IPS-18a (cell line): Measurements from ENCODE around the gene PPP1R12B.
"Not testable (repeated sequence)": the region's sequence is repeated elsewhere in the genome, so short reads cannot be mapped to it uniquely, and the experiment has no call there.

Experiments used
- H3K27ac ChIP-seq: one replicate; pipeline ENCODE4 v1.5.1; 2013; ENCODE audit warnings: low read length
- H3K27me3 ChIP-seq: one replicate; pipeline ENCODE4 v1.6.1; 2013; ENCODE audit warnings: mild to moderate bottlenecking, low read length; ENCODE audit not compliant: control insufficient read depth, insufficient read depth
- H3K36me3 ChIP-seq: one replicate; pipeline ENCODE4 v1.6.1; 2013; ENCODE audit warnings: low read depth, low read length; ENCODE audit not compliant: control insufficient read depth
- H3K4me1 ChIP-seq: one replicate; pipeline ENCODE4 v1.6.1; 2013; ENCODE audit warnings: low read depth, low read length; ENCODE audit not compliant: control insufficient read depth
- H3K4me3 ChIP-seq: one replicate; pipeline ENCODE4 v1.5.1; 2013; ENCODE audit warnings: low read length
- H3K9ac ChIP-seq: one replicate; pipeline ENCODE4 v1.6.1; 2013; ENCODE audit warnings: mild to moderate bottlenecking, low read length, moderate library complexity
- H3K9me3 ChIP-seq: one replicate; pipeline ENCODE4 v1.6.1; 2013; ENCODE audit warnings: low read depth, low read length; ENCODE audit not compliant: control insufficient read depth

Gene PPP1R12B

DNA sequence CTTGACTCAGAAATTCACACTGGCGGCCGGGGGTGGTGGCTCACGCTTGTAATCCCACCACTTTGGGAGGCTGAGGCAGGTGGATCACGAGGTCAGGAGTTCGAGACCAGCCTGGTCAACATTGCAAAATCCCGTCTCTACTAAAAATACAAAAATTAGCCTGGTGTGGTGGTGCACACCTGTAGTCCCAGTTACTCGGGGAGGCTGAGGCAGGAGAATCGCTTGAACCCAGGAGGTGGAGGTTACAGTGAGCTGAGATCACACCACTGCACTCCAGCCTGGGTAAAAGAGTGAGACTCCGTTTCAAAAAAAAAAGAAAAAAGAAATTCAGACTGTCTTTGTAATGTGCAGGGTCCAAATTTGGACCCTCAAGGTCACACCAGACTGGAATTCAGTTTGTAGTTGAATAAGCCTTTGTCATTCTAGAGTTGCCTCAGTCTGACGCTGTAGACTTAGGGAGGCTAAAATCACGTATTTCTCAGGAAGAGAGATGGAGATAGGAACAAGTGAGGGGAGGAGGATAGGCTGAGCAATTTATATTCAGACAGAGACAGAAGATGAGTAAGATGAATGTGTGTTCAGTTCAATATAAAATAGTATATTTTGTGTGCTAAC lies 4.2 kb downstream of the PPP1R12B start:
- H3K9ac ChIP-seq, H3K27me3 ChIP-seq, H3K36me3 ChIP-seq, H3K4me1 ChIP-seq, H3K27ac ChIP-seq, H3K9me3 ChIP-seq, H3K4me3 ChIP-seq: not testable (repeated sequence)

DNA sequence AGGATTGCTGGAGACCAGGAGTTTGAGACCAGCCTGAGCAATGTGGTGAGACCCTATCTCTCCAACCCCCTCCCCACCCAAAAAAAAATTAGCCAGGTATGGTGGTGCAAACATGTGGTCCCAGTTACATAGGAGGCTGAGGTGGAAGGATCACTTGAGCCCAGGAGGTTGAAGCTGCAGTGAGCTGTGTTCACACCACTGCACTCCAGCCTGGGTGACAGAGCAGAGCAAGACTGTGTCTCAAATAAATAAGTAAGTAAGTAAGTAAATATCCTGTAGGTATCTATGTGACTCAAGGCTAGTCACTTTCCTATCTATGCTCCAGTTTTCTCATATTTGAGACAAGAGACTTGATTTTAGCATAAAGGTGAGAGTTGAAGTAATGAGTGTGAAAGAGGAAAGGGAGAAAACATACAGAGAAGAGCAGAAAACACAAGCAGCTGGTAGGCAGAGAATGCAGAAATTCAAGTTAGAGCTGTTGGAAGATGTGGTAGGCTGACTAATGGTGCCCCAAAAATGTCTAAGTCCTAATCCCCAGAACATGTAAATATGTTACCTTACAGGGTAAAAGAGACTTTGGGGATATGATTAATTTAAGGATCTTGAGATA lies 7.5 kb downstream of the PPP1R12B start:
- H3K9ac ChIP-seq: no peak overlapping the region
- H3K4me3 ChIP-seq: no peak overlapping the region
- peaks cover 9% of the 10 kb centered on the region for H3K4me1 ChIP-seq
- no peaks in the 10 kb centered on the region for H3K36me3 ChIP-seq
- H3K27me3 ChIP-seq: no peaks in the 10 kb centered on the region
- no peak overlapping the region for H3K27ac ChIP-seq
- peaks cover under 1% of the 10 kb centered on the region for H3K9me3 ChIP-seq

DNA sequence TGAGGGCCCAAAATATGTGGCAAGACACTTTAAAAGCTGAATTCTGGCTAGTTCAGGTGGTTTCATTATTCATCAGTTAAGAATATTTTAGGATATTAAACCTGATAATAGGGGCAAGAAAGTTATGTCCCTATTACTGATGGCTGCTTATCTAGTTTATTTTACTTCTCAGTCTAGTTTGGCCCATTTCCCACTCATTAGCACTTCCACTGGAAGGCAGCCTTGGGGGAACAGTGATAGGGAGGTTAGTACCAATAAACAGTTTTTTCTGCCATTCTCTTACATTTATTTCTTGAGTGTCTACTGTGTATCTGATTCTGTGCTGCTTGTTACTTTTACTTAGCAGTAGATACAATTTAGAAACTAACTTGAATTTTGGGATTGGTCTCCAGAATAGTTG lies 9.0 kb downstream of the PPP1R12B start:
- Histone ChIP-seq H3K4me1 (peaks cover 23% of the 10 kb centered on the region), H3K36me3 (no peaks in the 10 kb centered on the region), H3K27me3 (no peaks in the 10 kb centered on the region), H3K9ac (no peak overlapping the region), H3K9me3 (peaks cover 2% of the 10 kb centered on the region), H3K4me3 (no peak overlapping the region), H3K27ac (no peak overlapping the region)

DNA sequence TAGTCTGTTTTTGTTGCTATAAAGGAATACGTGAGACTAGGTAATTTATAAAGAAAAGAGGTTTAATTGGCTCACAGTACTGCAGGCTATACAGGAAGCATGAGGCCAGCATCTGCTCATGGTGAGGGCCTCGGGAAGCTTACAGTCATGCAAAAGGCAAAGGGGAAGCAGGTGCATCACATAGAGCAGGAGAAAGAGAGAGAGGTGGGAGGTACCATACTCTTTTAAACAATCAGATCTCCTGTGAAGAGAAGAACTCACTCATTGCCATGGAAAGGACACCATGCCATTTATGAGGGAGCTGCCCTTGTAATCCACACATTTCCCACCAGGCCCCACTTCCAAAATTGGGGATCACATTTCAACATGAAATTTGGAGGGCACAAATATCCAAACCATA lies 12.7 kb downstream of the PPP1R12B start:
- Histone ChIP-seq H3K36me3 (no peaks in the 10 kb centered on the region), H3K4me3 (peak overlapping the region; percentile 42), H3K9ac (peak overlapping the region; percentile 9), H3K9me3 (peaks cover 2% of the 10 kb centered on the region), H3K4me1 (peaks cover 39% of the 10 kb centered on the region), H3K27me3 (no peaks in the 10 kb centered on the region), H3K27ac (peak overlapping the region; percentile 64)

DNA sequence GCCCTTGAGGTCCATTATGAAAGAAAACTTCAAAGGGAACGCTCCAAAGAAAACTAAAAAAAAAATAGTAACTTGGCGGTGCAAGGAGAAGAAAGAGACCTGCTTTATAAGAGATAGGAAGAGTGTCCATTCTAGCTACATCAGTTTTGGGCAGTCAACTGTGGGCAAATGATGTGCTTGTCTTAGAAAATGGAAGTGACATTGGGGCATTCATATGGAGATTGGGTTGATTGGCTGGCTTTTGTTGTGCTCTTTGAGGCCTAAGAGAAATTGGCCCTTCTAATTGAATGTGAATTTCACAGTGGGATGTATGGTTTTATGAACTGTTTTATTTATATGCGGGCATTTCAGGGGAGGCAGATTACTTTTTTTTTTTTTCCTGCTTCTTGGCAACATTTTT lies 13.2 kb downstream of the PPP1R12B start:
- Histone ChIP-seq H3K4me1 (peaks cover 39% of the 10 kb centered on the region), H3K36me3 (no peaks in the 10 kb centered on the region), H3K27ac (peak overlapping the region; percentile 12), H3K4me3 (peak overlapping the region; percentile 42), H3K9me3 (peaks cover 2% of the 10 kb centered on the region), H3K9ac (peak overlapping the region; percentile 9), H3K27me3 (no peaks in the 10 kb centered on the region)

DNA sequence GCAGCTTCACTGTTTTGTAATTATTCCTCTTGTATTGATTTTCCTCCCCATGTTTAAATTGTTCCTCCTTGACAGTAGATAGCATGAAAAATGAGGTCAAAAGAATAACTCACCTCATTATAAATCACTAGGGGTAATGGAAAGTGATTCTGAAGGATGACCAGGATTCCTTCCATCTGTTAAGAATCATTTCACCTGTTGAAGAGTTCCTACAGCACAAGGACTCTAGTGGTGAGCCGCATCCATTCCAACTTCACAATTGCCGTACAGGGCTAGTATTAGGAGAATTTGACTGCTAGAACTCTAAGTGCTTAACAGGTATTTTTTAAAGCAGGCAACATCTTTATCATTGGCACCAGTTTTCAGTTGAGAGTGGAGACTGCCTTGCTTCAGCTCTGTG lies 13.7 kb downstream of the PPP1R12B start:
- Histone ChIP-seq H3K36me3 (no peaks in the 10 kb centered on the region), H3K4me3 (peak overlapping the region; percentile 42), H3K9ac (no peak overlapping the region), H3K27me3 (no peaks in the 10 kb centered on the region), H3K4me1 (peaks cover 39% of the 10 kb centered on the region), H3K27ac (peak overlapping the region; percentile 12), H3K9me3 (peaks cover 2% of the 10 kb centered on the region)

DNA sequence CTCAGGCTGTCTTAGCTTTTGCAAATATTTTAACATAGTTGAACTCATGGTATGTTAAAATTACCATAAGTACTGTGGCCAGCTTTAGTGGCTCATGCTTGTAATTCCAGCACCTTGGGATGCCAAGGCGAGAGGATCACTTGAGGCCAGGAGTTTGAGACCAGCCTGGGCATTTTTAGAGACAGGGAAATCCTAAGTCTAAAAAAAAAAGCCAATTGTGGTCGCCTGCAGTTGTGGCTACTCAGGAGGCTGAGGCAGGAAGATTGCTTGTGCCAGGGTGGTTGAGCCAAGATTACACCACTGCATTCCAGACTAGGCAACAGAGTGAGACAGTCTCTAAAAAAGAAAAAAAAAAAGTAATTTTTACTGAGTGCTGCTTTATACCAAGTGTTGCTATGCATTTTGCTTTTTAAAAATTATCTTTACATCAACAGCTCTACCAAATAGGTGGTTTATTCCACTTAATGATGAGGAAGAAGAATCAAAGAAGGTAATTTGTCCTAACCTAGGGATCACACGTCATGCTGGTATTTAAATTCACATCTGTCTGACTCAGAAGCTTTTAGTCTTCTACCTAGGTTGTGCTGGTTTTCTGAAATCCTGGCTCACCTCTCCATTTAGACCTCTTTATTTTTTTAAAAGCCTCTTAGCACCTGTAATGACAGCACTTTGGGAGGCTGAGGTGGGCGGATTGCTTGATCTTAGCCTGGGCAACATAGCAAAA lies 16.8 kb downstream of the PPP1R12B start:
- H3K9me3 ChIP-seq: peaks cover 2% of the 10 kb centered on the region
- peak overlapping the region; percentile 31 for H3K27ac ChIP-seq
- peaks cover 29% of the 10 kb centered on the region for H3K4me1 ChIP-seq
- H3K4me3 ChIP-seq: no peak overlapping the region
- H3K36me3 ChIP-seq: no peaks in the 10 kb centered on the region
- no peak overlapping the region for H3K9ac ChIP-seq
- no peaks in the 10 kb centered on the region for H3K27me3 ChIP-seq

DNA sequence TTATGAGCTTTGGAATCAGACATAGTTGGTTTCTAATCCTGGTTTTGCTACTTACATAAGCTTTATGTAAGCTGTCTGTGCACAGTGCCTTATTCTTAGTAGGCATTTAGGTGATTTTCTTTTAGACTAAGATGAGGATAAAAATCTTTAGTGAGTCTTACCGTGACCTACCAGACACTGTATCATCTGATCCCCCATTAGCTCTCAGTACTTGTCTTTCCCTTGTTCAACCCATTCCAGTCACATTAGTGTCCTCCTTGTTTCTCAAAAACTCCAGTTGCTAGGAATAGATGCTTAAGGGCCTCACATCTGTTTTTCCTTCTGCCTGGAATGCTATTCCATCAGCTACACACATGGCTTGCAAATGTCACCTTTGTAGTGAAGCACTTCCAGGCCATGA lies 18.8 kb downstream of the PPP1R12B start:
- Histone ChIP-seq H3K9me3 (no peaks in the 10 kb centered on the region), H3K9ac (no peak overlapping the region), H3K36me3 (no peaks in the 10 kb centered on the region), H3K27ac (no peak overlapping the region), H3K27me3 (no peaks in the 10 kb centered on the region), H3K4me3 (no peak overlapping the region), H3K4me1 (peaks cover 17% of the 10 kb centered on the region)

DNA sequence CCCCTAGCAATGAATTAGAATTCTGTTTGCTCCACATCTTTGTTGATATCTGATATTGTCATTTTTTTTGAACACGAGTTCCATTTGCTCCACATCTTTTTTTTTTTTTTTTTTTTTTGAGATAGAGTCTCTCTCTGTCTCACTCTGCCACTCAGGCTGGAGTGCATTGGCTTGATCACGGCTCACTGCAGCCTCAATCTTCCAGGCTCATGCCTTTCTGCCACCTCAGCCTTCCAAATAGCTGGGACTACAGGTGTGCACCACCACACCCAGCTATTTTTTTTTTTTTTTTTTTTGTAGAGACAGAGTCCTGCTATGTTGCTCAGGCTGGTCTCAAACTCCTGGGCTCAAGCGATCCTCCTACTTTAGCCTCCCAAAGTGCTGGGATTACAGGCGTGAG lies 22.4 kb downstream of the PPP1R12B start:
- H3K4me1 ChIP-seq, H3K9me3 ChIP-seq, H3K27me3 ChIP-seq, H3K36me3 ChIP-seq, H3K27ac ChIP-seq, H3K4me3 ChIP-seq, H3K9ac ChIP-seq: not testable (repeated sequence)

DNA sequence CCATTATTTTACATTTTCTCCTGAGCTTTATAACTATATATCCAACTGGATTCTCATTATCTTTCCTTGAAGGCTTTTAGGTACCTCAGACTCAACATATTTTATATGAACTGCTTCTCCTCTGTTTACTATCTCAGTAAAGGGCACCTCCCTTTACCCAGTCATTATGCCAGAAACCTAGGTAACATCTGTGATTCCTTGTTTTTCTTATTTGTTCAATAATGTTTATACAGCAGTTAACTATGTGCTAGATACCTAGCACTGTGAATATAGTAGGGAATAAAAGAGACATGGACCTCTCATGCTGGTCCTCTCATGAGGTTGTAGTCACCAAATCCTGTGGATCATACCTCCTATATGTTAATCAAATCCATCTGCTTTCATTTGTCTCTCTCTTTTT lies 25.6 kb downstream of the PPP1R12B start:
- H3K36me3 ChIP-seq: no peaks in the 10 kb centered on the region
- H3K27me3 ChIP-seq: no peaks in the 10 kb centered on the region
- no peak overlapping the region for H3K27ac ChIP-seq
- H3K4me3 ChIP-seq: no peak overlapping the region
- no peaks in the 10 kb centered on the region for H3K9me3 ChIP-seq
- H3K4me1 ChIP-seq: no peaks in the 10 kb centered on the region
- H3K9ac ChIP-seq: no peak overlapping the region

DNA sequence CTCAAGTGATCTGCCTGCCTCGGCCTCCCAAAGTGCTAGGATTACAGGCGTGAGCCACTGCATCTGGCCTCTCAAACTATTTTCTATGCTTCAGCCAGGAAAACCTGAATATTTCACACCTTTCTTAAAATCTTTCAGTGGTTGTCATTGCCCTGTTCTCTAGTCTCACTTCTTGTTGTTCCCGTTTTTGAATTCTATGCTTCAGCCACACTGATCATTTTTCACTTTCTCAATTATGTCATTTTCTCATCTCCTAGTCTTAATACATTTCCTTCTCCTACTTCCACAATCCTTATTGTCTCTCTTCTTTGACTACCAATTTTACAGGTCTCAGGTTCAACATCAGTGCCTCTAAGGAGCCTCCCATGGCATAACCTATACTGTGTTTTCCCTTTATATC lies 26.7 kb downstream of the PPP1R12B start:
- H3K4me3 ChIP-seq, H3K9ac ChIP-seq, H3K4me1 ChIP-seq, H3K27me3 ChIP-seq, H3K36me3 ChIP-seq, H3K9me3 ChIP-seq, H3K27ac ChIP-seq: not testable (repeated sequence)

DNA sequence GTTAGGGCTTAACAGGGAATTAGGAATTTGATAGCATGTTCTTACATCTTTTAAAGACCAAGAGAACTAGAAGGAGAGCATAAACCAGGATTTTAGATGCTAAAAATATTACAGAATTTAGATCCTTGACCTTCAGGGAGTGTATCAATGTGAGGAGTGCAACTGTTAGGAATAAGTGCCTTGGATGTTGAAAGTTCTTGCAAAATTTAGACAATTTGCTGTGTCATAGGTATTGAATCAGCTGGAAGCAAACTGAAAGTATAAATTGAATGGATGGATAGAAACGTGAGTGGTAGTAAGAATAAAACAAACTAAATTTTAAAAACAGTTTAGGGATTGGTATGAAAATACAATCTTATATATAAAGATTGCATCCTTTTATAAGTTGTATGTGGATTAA lies 27.7 kb downstream of the PPP1R12B start:
- Histone ChIP-seq H3K27ac (no peak overlapping the region), H3K4me3 (no peak overlapping the region), H3K9me3 (no peaks in the 10 kb centered on the region), H3K36me3 (no peaks in the 10 kb centered on the region), H3K4me1 (peaks cover 17% of the 10 kb centered on the region), H3K9ac (no peak overlapping the region), H3K27me3 (no peaks in the 10 kb centered on the region)
